Measurements from ENCODE around the gene SLC11A2. TPM values are rescaled to one million over a fixed set of nuclear protein-coding genes. Genes with fewer than 3 reads are reported as not detected.

SLC11A2 gene
- polyA plus RNA-seq, 1 donor (not counting 4 experiments of a cell fraction or from before 2014, with no cell fraction given): 38.9 TPM

DNA sequence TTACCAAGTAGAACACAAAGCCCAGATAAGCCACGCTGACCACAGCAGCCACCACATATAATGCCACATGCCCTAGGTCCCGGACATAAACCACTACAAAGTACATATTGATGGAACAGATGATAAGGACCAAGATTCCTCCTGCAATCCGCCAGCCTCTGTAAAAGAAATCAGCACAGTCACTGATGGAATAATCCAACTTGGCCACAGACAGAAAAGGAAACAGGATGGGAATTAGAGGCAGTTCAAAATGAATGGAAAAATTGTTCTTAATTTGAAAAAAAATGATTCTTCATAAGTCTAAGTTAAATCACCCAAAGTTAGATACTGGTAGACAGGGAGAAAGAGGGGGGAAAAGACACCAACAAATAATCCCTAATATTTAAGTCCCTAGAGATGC is 35.4 kb downstream of the SLC11A2 start:
- Histone ChIP-seq H3K4me2 (ENCODE audit: control insufficient read depth, extremely low read depth, insufficient read depth, low read depth, low read length) (no peak overlapping the region), H4K20me1 (ENCODE audit: control insufficient read depth, extremely low read depth, insufficient read depth, low read length) (no peaks in the 10 kb centered on the region), H3K9ac (ENCODE audit: control insufficient read depth, extremely low read depth, insufficient read depth, low read length) (no peak overlapping the region), H3K9me1 (ENCODE audit: control insufficient read depth, extremely low read depth, insufficient read depth, low read length) (no peaks in the 10 kb centered on the region), H3K27ac (ENCODE audit: control insufficient read depth, insufficient read depth, low read length) (no peak overlapping the region), H3K4me3 (ENCODE audit: control insufficient read depth in 2 of 3, extremely low read depth in 1 of 3, insufficient read depth in 2 of 3, low read depth in 1 of 3, low read length in 3 of 3) (no peak overlapping the region), H3K4me1 (ENCODE audit: control insufficient read depth, extremely low read depth, insufficient read depth, low read length) (peaks cover 6% of the 10 kb centered on the region), H3K27me3 (ENCODE audit: control insufficient read depth, extremely low read depth, insufficient read depth, low read length) (no peaks in the 10 kb centered on the region), H3K9me3 (ENCODE audit: control insufficient read depth, low read depth, low read length) (no peaks in the 10 kb centered on the region), H3K79me2 (ENCODE audit: control insufficient read depth, insufficient read depth, low read length) (no peaks in the 10 kb centered on the region), H2AFZ (ENCODE audit: control insufficient read depth, low read length) (no peak overlapping the region), H3K36me3 (ENCODE audit: control insufficient read depth in 2 of 2, extremely low read depth in 1 of 2, insufficient read depth in 2 of 2, low read length in 2 of 2) (peaks cover 23 to 30% of the 10 kb centered on the region in 2 experiments)
- FAIRE-seq (no peak), DNase-seq (ENCODE audit: low read depth, low spot score) (no peak)
- TF ChIP-seq EZH2 (IDR thresholded peaks at IDR 0.05; ENCODE audit: low read length) (no peak), CTCF (optimal IDR thresholded peaks at IDR 0.05 in 1 of 3, IDR thresholded peaks at IDR 0.05 in 1 of 3, conservative IDR thresholded peaks at IDR 0.05 in 1 of 3; ENCODE audit: extremely low read depth in 1 of 3, insufficient read depth in 2 of 3, low read length in 3 of 3) (no peak)
- dilution Hi-C loops (cut with MboI; ENCODE audit: extremely low pct_ligation_motif_present, low sequenced_read_pairs): no loop called here

- Histone ChIP-seq H3K9me1 (ENCODE audit: control insufficient read depth, extremely low read depth, insufficient read depth, low read length) (no peaks in the 10 kb centered on the region), H3K27me3 (ENCODE audit: control insufficient read depth, extremely low read depth, insufficient read depth, low read length) (no peaks in the 10 kb centered on the region), H3K4me1 (ENCODE audit: control insufficient read depth, extremely low read depth, insufficient read depth, low read length) (peaks cover under 1% of the 10 kb centered on the region), H4K20me1 (ENCODE audit: control insufficient read depth, extremely low read depth, insufficient read depth, low read length) (no peaks in the 10 kb centered on the region), H3K36me3 (ENCODE audit: control insufficient read depth in 2 of 2, extremely low read depth in 1 of 2, insufficient read depth in 2 of 2, low read length in 2 of 2) (peaks cover 23 to 26% of the 10 kb centered on the region in 2 experiments), H3K4me3 (ENCODE audit: control insufficient read depth in 2 of 3, extremely low read depth in 1 of 3, insufficient read depth in 2 of 3, low read depth in 1 of 3, low read length in 3 of 3) (no peak overlapping the region), H3K79me2 (ENCODE audit: control insufficient read depth, insufficient read depth, low read length) (no peaks in the 10 kb centered on the region), H3K4me2 (ENCODE audit: control insufficient read depth, extremely low read depth, insufficient read depth, low read depth, low read length) (no peak overlapping the region), H3K9ac (ENCODE audit: control insufficient read depth, extremely low read depth, insufficient read depth, low read length) (no peak overlapping the region), H3K9me3 (ENCODE audit: control insufficient read depth, low read depth, low read length) (no peaks in the 10 kb centered on the region), H3K27ac (ENCODE audit: control insufficient read depth, insufficient read depth, low read length) (no peak overlapping the region), H2AFZ (ENCODE audit: control insufficient read depth, low read length) (no peak overlapping the region)
- no peak for FAIRE-seq
- no peak for DNase-seq (ENCODE audit: low read depth, low spot score)
- dilution Hi-C loops (cut with MboI; ENCODE audit: extremely low pct_ligation_motif_present, low sequenced_read_pairs): no loop called here
- TF ChIP-seq EZH2 (IDR thresholded peaks at IDR 0.05; ENCODE audit: low read length) (no peak), CTCF (optimal IDR thresholded peaks at IDR 0.05 in 1 of 3, IDR thresholded peaks at IDR 0.05 in 1 of 3, conservative IDR thresholded peaks at IDR 0.05 in 1 of 3; ENCODE audit: extremely low read depth in 1 of 3, insufficient read depth in 2 of 3, low read length in 3 of 3) (no peak)
These were observed 35.9 kb downstream of the SLC11A2 start for GRCh38 chr12:50990147-50990727.
